Activated CD8-positive, alpha-beta T cell treated with anti-CD3 and anti-CD28 coated beads for 36 hours (primary cell): ENCODE data around the gene IST1. TPM values are rescaled to one million over a fixed set of nuclear protein-coding genes. Genes with fewer than 3 reads are reported as not detected.

Experiments used
- ATAC-seq: fragments of 200-7000 bp; cut with Tn5 transposase; one replicate; pipeline ENCODE4 v1.10.0; 2021; ENCODE audit warnings: mild to moderate bottlenecking, moderate library complexity
- CTCF ChIA-PET: fragments of 350-600 bp; sonication (Branson Sonifier 250); formaldehyde crosslinking; loops from one replicate; lab custom pipeline; 2021; ENCODE audit warnings: antibody characterized with exemption; lab: Charles Lee
- POLR2A ChIA-PET: fragments of 350-600 bp; sonication (Branson Sonifier 250); formaldehyde crosslinking; loops from one replicate; lab custom pipeline; 2021; ENCODE audit warnings: antibody characterized with exemption; lab: Charles Lee
- DNase-seq: peaks from one replicate; pipeline ENCODE4 v3.0.0-alpha.2; 2020
- H3K27ac Mint-ChIP-seq: one replicate; pipeline ENCODE4 v1.8.0; 2021; ENCODE audit warnings: mild to moderate bottlenecking, mixed read lengths
- H3K27me3 Mint-ChIP-seq: one replicate; pipeline ENCODE4 v1.8.0; 2021; ENCODE audit warnings: mixed read lengths
- H3K36me3 Mint-ChIP-seq: one replicate; pipeline ENCODE4 v1.8.0; 2021; ENCODE audit warnings: low read depth, mixed read lengths
- H3K4me1 Mint-ChIP-seq: one replicate; pipeline ENCODE4 v1.8.0; 2021; ENCODE audit warnings: low read depth, mixed read lengths
- H3K4me3 Mint-ChIP-seq: one replicate; pipeline ENCODE4 v1.8.0; 2021; ENCODE audit warnings: mild to moderate bottlenecking, moderate library complexity, mixed read lengths
- H3K9me3 Mint-ChIP-seq: one replicate; pipeline ENCODE4 v1.8.0; 2021; ENCODE audit warnings: mixed read lengths
- intact Hi-C: fragments of 100-400 bp; cut with micrococcal nuclease; formaldehyde crosslinking; loops from one replicate; pipeline ENCODE4 v1.10.0; 2022
- total RNA-seq, 2 experiments: library from RNA; stranded (reverse); gene quantifications; one replicate each; pipeline ENCODE4 v1.2.3, GENCODE V29; 2021
- TF ChIP-seq, protein P1 (sequence below): fragments of 200-600 bp; IDR thresholded peaks from one replicate; pipeline ENCODE4 v1.8.0; 2022; ENCODE audit warnings: antibody characterized with exemption, mild to moderate bottlenecking

Gene IST1
- total RNA-seq, 2 experiments from 2014 or later: 157 to 175 TPM

DNA sequence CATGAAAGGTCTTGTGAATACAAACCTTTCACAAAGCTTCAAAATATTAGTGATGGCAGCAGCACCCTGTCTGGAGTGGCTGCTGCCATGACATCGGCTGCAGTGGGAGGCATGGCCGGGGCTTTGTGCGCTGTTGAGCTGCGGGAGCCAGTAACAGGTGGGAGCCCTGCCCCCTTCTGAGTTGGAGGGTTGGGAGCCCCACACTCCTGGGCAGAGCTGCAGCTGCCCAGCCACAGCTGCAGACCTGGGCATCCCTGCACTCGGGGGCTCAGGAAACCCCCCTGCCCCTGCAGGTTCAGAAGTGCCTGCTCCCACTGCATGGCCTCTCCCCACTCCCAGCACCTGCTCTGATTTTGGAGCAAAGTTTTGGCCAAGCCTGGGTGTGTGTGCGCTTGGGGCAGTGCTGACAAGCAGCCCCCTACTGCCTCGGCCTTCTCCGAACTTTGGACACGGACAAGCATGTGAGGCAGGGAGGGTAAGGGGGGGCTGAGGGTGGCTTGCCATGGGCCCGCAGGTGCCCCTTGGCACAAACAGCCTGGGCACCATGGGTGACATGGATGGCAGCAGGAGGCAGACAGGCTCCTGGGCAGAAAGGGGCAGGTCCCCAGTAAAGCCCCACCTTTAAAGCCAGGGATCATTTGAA is 42.7 kb downstream of the IST1 start:
- H3K27me3 Mint-ChIP-seq: no peaks in the 10 kb centered on the region
- POLR2A ChIA-PET: interaction anchor here (1.6 kb wide), 1 partner anchor 9 kb away, joined by 4 read pairs; no protein-coding TSS in a partner anchor
- no peak overlapping the region for H3K4me3 Mint-ChIP-seq
- ATAC-seq (no peak), DNase-seq (no peak)
- H3K4me1 Mint-ChIP-seq: no peaks in the 10 kb centered on the region
- CTCF ChIA-PET: no interaction called here
- H3K9me3 Mint-ChIP-seq: no peaks in the 10 kb centered on the region
- TF ChIP-seq, protein P1, sequence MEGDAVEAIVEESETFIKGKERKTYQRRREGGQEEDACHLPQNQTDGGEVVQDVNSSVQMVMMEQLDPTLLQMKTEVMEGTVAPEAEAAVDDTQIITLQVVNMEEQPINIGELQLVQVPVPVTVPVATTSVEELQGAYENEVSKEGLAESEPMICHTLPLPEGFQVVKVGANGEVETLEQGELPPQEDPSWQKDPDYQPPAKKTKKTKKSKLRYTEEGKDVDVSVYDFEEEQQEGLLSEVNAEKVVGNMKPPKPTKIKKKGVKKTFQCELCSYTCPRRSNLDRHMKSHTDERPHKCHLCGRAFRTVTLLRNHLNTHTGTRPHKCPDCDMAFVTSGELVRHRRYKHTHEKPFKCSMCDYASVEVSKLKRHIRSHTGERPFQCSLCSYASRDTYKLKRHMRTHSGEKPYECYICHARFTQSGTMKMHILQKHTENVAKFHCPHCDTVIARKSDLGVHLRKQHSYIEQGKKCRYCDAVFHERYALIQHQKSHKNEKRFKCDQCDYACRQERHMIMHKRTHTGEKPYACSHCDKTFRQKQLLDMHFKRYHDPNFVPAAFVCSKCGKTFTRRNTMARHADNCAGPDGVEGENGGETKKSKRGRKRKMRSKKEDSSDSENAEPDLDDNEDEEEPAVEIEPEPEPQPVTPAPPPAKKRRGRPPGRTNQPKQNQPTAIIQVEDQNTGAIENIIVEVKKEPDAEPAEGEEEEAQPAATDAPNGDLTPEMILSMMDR: no peak
- intact Hi-C loops: no loop called here
- no peaks in the 10 kb centered on the region for H3K36me3 Mint-ChIP-seq
- H3K27ac Mint-ChIP-seq: no peak overlapping the region

DNA sequence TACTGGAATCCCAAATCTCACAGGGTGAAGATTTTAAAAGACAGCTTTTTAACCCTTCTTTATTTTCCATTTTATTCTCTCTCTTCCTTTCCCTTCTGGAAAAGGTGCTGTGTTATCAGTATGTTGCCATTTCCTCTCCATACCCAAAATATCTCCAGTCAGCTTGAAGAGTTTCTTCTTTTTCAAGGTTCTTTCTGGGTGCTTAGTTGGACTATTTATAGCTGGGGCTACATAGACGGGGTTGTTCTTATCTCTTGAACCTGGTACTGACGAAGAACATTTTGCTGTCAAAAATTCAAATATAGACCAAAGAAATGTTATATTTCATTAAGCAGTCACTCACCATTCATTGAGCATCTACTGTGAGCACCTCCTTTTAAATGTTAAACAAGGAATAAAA is 48.6 kb downstream of the IST1 start:
- H3K4me1 Mint-ChIP-seq: peaks cover 2% of the 10 kb centered on the region
- CTCF ChIA-PET: interaction anchor here (1.3 to 1.5 kb wide), 2 partner anchors 11 to 17 kb away, joined by 3 read pairs; no protein-coding TSS in a partner anchor

GRCh38 chr16:71945616-71946015 is 50.3 kb downstream of the IST1 start:
- no peak overlapping the region for H3K4me3 Mint-ChIP-seq
- DNase-seq (no peak), ATAC-seq (no peak)
- TF ChIP-seq, protein P1: no peak
- intact Hi-C loops: no loop called here
- POLR2A ChIA-PET: no interaction called here
- H3K27ac Mint-ChIP-seq: no peak overlapping the region
- peaks cover 2% of the 10 kb centered on the region for H3K4me1 Mint-ChIP-seq
- H3K9me3 Mint-ChIP-seq: no peaks in the 10 kb centered on the region
- CTCF ChIA-PET: interaction anchor here (1.6 kb wide), 1 partner anchor 16 kb away, joined by 3 read pairs; no protein-coding TSS in a partner anchor
- H3K36me3 Mint-ChIP-seq: no peaks in the 10 kb centered on the region
- peaks cover 5% of the 10 kb centered on the region for H3K27me3 Mint-ChIP-seq

More for the DNA sequence above, 48.6 kb downstream of the IST1 start:
- TF ChIP-seq, protein P1: no peak
- Mint-ChIP-seq H3K4me3 (no peak overlapping the region), H3K27ac (no peak overlapping the region), H3K27me3 (peaks cover 5% of the 10 kb centered on the region), H3K36me3 (no peaks in the 10 kb centered on the region), H3K9me3 (no peaks in the 10 kb centered on the region)
- intact Hi-C loops: no loop called here
- POLR2A ChIA-PET: no interaction called here
- no peak for DNase-seq
- no peak for ATAC-seq

GRCh38 chr16:71952825-71953224 is 57.5 kb downstream of the IST1 start:
- TF ChIP-seq, protein P1: no peak
- Mint-ChIP-seq H3K4me1 (peaks cover 10% of the 10 kb centered on the region), H3K9me3 (no peaks in the 10 kb centered on the region), H3K27me3 (peaks cover 2% of the 10 kb centered on the region), H3K4me3 (no peak overlapping the region), H3K27ac (no peak overlapping the region), H3K36me3 (no peaks in the 10 kb centered on the region)
- DNase-seq (no peak), ATAC-seq (no peak)
- ChIA-PET POLR2A (no interaction called here), CTCF (no interaction called here)
- intact Hi-C loops: no loop called here

DNA sequence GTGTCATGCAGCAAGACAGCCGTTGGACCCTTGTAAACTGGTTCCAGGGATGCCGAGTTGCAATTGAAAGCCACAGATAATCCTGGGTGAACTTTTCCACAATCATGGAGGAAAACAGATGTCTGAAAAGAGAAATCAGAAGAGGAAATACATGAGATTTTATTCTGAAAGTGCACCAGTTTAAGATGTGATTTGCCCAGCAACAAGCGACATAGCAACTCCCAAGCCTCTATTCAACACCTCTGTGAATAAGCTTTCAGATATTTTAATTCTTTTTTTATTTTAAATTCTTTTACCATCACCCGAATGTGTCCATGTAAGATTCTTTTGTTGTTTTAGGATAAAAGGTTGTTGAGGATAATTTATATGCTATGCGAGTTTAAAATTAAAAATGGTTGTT is 58.8 kb downstream of the IST1 start:
- intact Hi-C loops: no loop called here
- Mint-ChIP-seq H3K4me3 (no peak overlapping the region), H3K36me3 (no peaks in the 10 kb centered on the region), H3K4me1 (peaks cover 10% of the 10 kb centered on the region), H3K9me3 (no peaks in the 10 kb centered on the region), H3K27ac (no peak overlapping the region), H3K27me3 (peaks cover 2% of the 10 kb centered on the region)
- ATAC-seq (no peak), DNase-seq (no peak)
- CTCF ChIA-PET: interaction anchor here (1.1 kb wide), 1 partner anchor 11 kb away, joined by 3 read pairs; no protein-coding TSS in a partner anchor
- POLR2A ChIA-PET: interaction anchor here (1.0 kb wide), 1 partner anchor 70 kb away, joined by 3 read pairs; the partner anchor contains the start of gene ZNF821
- TF ChIP-seq, protein P1: no peak
